Neuron (in vitro differentiated cells): ENCODE measurements around the gene SLC2A2.

Experiments used
- H2AFZ ChIP-seq: one replicate; pipeline ENCODE4 v1.6.1; 2013; ENCODE audit warnings: low read depth, mild to moderate bottlenecking, inconsistent platforms, low read length, moderate library complexity
- H3K27me3 ChIP-seq: one replicate; pipeline ENCODE4 v1.6.1; 2013; ENCODE audit warnings: low read length; ENCODE audit not compliant: insufficient read depth
- H3K36me3 ChIP-seq: one replicate; pipeline ENCODE4 v1.6.1; 2013; ENCODE audit warnings: low read length; ENCODE audit not compliant: insufficient read depth
- H3K4me1 ChIP-seq: one replicate; pipeline ENCODE4 v1.6.1; 2013; ENCODE audit warnings: low read length; ENCODE audit not compliant: insufficient read depth
- H3K4me3 ChIP-seq: 2 replicates; pipeline ENCODE4 v1.5.1; 2013; ENCODE audit warnings: mild to moderate bottlenecking, low read length, moderate library complexity
- H3K9me3 ChIP-seq: one replicate; pipeline ENCODE4 v1.6.1; 2013; ENCODE audit warnings: low read length

Gene SLC2A2

GRCh38 chr3:171026597-171027293 is at the start of gene SLC2A2:
SLC2A2 (minus strand) TSS chr3:171026720; CDS start chr3:171026670, 50 bp downstream.
- Histone ChIP-seq H3K4me3 (no peak within 1 kb of the TSS), H3K9me3 (no peaks in the 10 kb centered on the region), H2AFZ (no peak within 1 kb of the TSS), H3K36me3 (no peaks in the 10 kb centered on the region), H3K4me1 (no peaks in the 10 kb centered on the region), H3K27me3 (no peaks in the 10 kb centered on the region)

GRCh38 chr3:171072432-171072831 is 45.9 kb upstream of the SLC2A2 start:
- Histone ChIP-seq H3K4me3 (no peak overlapping the region), H3K36me3 (peaks cover 8% of the 10 kb centered on the region), H2AFZ (no peak overlapping the region), H3K9me3 (no peaks in the 10 kb centered on the region), H3K4me1 (no peaks in the 10 kb centered on the region), H3K27me3 (no peaks in the 10 kb centered on the region)

GRCh38 chr3:171068658-171069057 is 42.1 kb upstream of the SLC2A2 start:
- Histone ChIP-seq H3K4me1 (no peaks in the 10 kb centered on the region), H2AFZ (no peak overlapping the region), H3K9me3 (no peaks in the 10 kb centered on the region), H3K4me3 (no peak overlapping the region), H3K36me3 (peaks cover 12% of the 10 kb centered on the region), H3K27me3 (no peaks in the 10 kb centered on the region)

- Histone ChIP-seq H3K9me3 (no peaks in the 10 kb centered on the region), H3K36me3 (peaks cover 12% of the 10 kb centered on the region), H3K4me3 (no peak overlapping the region), H2AFZ (no peak overlapping the region), H3K4me1 (peaks cover 10% of the 10 kb centered on the region), H3K27me3 (no peaks in the 10 kb centered on the region)
Observed at GRCh38 chr3:171066206-171066605, 39.7 kb upstream of the SLC2A2 start.

GRCh38 chr3:171065732-171066131 is 39.2 kb upstream of the SLC2A2 start:
- H3K27me3 ChIP-seq: no peaks in the 10 kb centered on the region
- H3K9me3 ChIP-seq: no peaks in the 10 kb centered on the region
- peaks cover 12% of the 10 kb centered on the region for H3K36me3 ChIP-seq
- H2AFZ ChIP-seq: no peak overlapping the region
- peaks cover 10% of the 10 kb centered on the region for H3K4me1 ChIP-seq
- no peak overlapping the region for H3K4me3 ChIP-seq

GRCh38 chr3:171064461-171064860 is 37.9 kb upstream of the SLC2A2 start:
- no peak overlapping the region for H2AFZ ChIP-seq
- H3K4me3 ChIP-seq: no peak overlapping the region
- no peaks in the 10 kb centered on the region for H3K27me3 ChIP-seq
- H3K4me1 ChIP-seq: peaks cover 10% of the 10 kb centered on the region
- no peaks in the 10 kb centered on the region for H3K9me3 ChIP-seq
- H3K36me3 ChIP-seq: peaks cover 12% of the 10 kb centered on the region

- Histone ChIP-seq H3K9me3 (no peaks in the 10 kb centered on the region), H3K4me3 (no peak overlapping the region), H3K4me1 (peaks cover 10% of the 10 kb centered on the region), H3K36me3 (peaks cover 4% of the 10 kb centered on the region), H3K27me3 (no peaks in the 10 kb centered on the region), H2AFZ (no peak overlapping the region)
Observed at GRCh38 chr3:171061749-171062148, 35.2 kb upstream of the SLC2A2 start.

- no peak overlapping the region for H2AFZ ChIP-seq
- H3K4me3 ChIP-seq: no peak overlapping the region
- H3K9me3 ChIP-seq: no peaks in the 10 kb centered on the region
- H3K27me3 ChIP-seq: no peaks in the 10 kb centered on the region
- H3K36me3 ChIP-seq: no peaks in the 10 kb centered on the region
- peaks cover 10% of the 10 kb centered on the region for H3K4me1 ChIP-seq
Observed at GRCh38 chr3:171059978-171060377, 33.5 kb upstream of the SLC2A2 start.

- Histone ChIP-seq H3K27me3 (no peaks in the 10 kb centered on the region), H3K4me1 (peaks cover 10% of the 10 kb centered on the region), H3K4me3 (no peak overlapping the region), H3K36me3 (no peaks in the 10 kb centered on the region), H2AFZ (no peak overlapping the region), H3K9me3 (no peaks in the 10 kb centered on the region)
Observed at GRCh38 chr3:171058873-171059603, 32.5 kb upstream of the SLC2A2 start.

GRCh38 chr3:171058058-171058457 is 31.5 kb upstream of the SLC2A2 start:
- no peaks in the 10 kb centered on the region for H3K27me3 ChIP-seq

GRCh38 chr3:171057072-171057471 is 30.6 kb upstream of the SLC2A2 start:
- no peaks in the 10 kb centered on the region for H3K36me3 ChIP-seq
- H3K9me3 ChIP-seq: no peaks in the 10 kb centered on the region
- H2AFZ ChIP-seq: no peak overlapping the region
- H3K27me3 ChIP-seq: no peaks in the 10 kb centered on the region
- no peaks in the 10 kb centered on the region for H3K4me1 ChIP-seq
- no peak overlapping the region for H3K4me3 ChIP-seq

More at GRCh38 chr3:171058058-171058457, 31.5 kb upstream of the SLC2A2 start:
- H2AFZ ChIP-seq: no peak overlapping the region
- peaks cover 7% of the 10 kb centered on the region for H3K4me1 ChIP-seq
- H3K9me3 ChIP-seq: no peaks in the 10 kb centered on the region
- no peak overlapping the region for H3K4me3 ChIP-seq
- no peaks in the 10 kb centered on the region for H3K36me3 ChIP-seq

GRCh38 chr3:171056528-171056927 is 30.0 kb upstream of the SLC2A2 start:
- Histone ChIP-seq H3K9me3 (no peaks in the 10 kb centered on the region), H3K36me3 (no peaks in the 10 kb centered on the region), H3K4me1 (no peaks in the 10 kb centered on the region), H3K27me3 (no peaks in the 10 kb centered on the region), H3K4me3 (no peak overlapping the region), H2AFZ (no peak overlapping the region)

- Histone ChIP-seq H3K4me1 (no peaks in the 10 kb centered on the region), H2AFZ (no peak overlapping the region), H3K36me3 (no peaks in the 10 kb centered on the region), H3K9me3 (no peaks in the 10 kb centered on the region), H3K4me3 (no peak overlapping the region), H3K27me3 (no peaks in the 10 kb centered on the region)
Observed at GRCh38 chr3:171055336-171056178, 29.0 kb upstream of the SLC2A2 start.
